K562 (cell line): Measurements from ENCODE around the gene USP15.

Experiments used
- FOXK2 ChIP-seq, 2 experiments: fragments of 450-650 bp; IDR thresholded peaks in 1 of 2; conservative IDR thresholded peaks in 1 of 2; 2 replicates each; pipeline ENCODE4 v1.6.1; 2016; ENCODE audit warnings: low read depth in 2 of 2, mild to moderate bottlenecking in 1 of 2
- SAP30 ChIP-seq: fragments of 200-600 bp; sonication (generic); IDR thresholded peaks from 2 replicates; pipeline ENCODE4 v1.6.1; 2012; ENCODE audit warnings: borderline replicate concordance, low read depth, mild to moderate bottlenecking, moderate library complexity, low read length, control low read depth, inconsistent platforms; ENCODE audit not compliant: insufficient read depth, poor library complexity, severe bottlenecking
- TF ChIP-seq, protein P1 (sequence below), 3 experiments: IDR thresholded peaks in 2 of 3; conservative IDR thresholded peaks in 1 of 3; 2 replicates each; pipeline ENCODE4 v1.5.1; 2011 to 2012; ENCODE audit warnings: low read length in 3 of 3, mild to moderate bottlenecking in 3 of 3, control low read depth in 2 of 3, improper control_type of control experiment in 1 of 3, inconsistent platforms in 1 of 3, low read depth in 1 of 3, mixed read lengths in 1 of 3, moderate library complexity in 1 of 3; ENCODE audit not compliant: insufficient read depth in 2 of 3

- TF ChIP-seq FOXK2 (conservative IDR thresholded peaks at IDR 0.05 in 1 of 2, IDR thresholded peaks at IDR 0.05 in 1 of 2; ENCODE audit: low read depth in 2 of 2) (no peak), SAP30 (no peak)
- TF ChIP-seq, protein P1, sequence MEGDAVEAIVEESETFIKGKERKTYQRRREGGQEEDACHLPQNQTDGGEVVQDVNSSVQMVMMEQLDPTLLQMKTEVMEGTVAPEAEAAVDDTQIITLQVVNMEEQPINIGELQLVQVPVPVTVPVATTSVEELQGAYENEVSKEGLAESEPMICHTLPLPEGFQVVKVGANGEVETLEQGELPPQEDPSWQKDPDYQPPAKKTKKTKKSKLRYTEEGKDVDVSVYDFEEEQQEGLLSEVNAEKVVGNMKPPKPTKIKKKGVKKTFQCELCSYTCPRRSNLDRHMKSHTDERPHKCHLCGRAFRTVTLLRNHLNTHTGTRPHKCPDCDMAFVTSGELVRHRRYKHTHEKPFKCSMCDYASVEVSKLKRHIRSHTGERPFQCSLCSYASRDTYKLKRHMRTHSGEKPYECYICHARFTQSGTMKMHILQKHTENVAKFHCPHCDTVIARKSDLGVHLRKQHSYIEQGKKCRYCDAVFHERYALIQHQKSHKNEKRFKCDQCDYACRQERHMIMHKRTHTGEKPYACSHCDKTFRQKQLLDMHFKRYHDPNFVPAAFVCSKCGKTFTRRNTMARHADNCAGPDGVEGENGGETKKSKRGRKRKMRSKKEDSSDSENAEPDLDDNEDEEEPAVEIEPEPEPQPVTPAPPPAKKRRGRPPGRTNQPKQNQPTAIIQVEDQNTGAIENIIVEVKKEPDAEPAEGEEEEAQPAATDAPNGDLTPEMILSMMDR (IDR thresholded peaks at IDR 0.05 in 2 of 3, conservative IDR thresholded peaks at IDR 0.05 in 1 of 3; ENCODE audit: insufficient read depth in 2 of 3, low read depth in 1 of 3, low read length in 3 of 3), result no peak
These were observed 9.4 kb downstream of the USP15 start for GRCh38 chr12:62269464-62270228.
